HCT116 (cell line): ENCODE results near the gene ITPKB. TPM values are rescaled to one million over a fixed set of nuclear protein-coding genes. Genes with fewer than 3 reads are reported as not detected.

ENCODE experiments used
- ATAC-seq: fragments of 200-7000 bp; cut with Tn5 transposase; 2 replicates; pipeline ENCODE4 v1.9.1; 2020; ENCODE audit warnings: mild to moderate bottlenecking, moderate library complexity
- BruUV-seq: library from RNA; stranded (reverse); fragments of 400-500 nt; replicated peaks from 2 replicates; lab custom pipeline; 2021; lab: Mats Ljungman, UMichigan
- CTCF ChIA-PET: fragments of 300-600 bp; sonication (Branson Sonifier 250); formaldehyde crosslinking; loops from one replicate; lab custom pipeline; 2021; ENCODE audit warnings: antibody characterized with exemption; lab: Charles Lee
- POLR2A ChIA-PET: fragments of 300-600, 350-600 bp; sonication (Branson Sonifier 250); formaldehyde crosslinking; loops from one replicate; lab custom pipeline; 2021; ENCODE audit warnings: antibody characterized with exemption; lab: Charles Lee
- RAD21 ChIA-PET, 2 experiments: fragments of 300-600 bp; sonication (Branson Sonifier 250); formaldehyde crosslinking; loops; one replicate each; lab custom pipeline; 2023; ENCODE audit warnings: low total read pairs in 2 of 2; ENCODE audit not compliant: uncharacterized antibody in 2 of 2, unreplicated experiment in 2 of 2, low non-redundant PET in 1 of 2; lab: Charles Lee
- DNase-seq: peaks from one replicate; pipeline ENCODE4 v3.0.0-alpha.2; 2010; ENCODE audit warnings: low read depth, low spot score
- H2AFZ ChIP-seq: fragments of 200-600 bp; shearing (Covaris generic), sonication (generic); 2 replicates; pipeline ENCODE4 v1.6.1; 2017; ENCODE audit warnings: low read depth, mixed run types, mixed read lengths, antibody characterized with exemption, low read length; ENCODE audit not compliant: poor library complexity, severe bottlenecking
- H3K27ac ChIP-seq: 2 replicates; pipeline ENCODE4 v1.5.1; 2012; ENCODE audit warnings: low read depth, low read length
- H3K27me3 ChIP-seq: fragments of 200-600 bp; sonication (generic); 2 replicates; pipeline ENCODE4 v1.6.1; 2016; ENCODE audit warnings: mixed run types, low read length, mixed read lengths; ENCODE audit not compliant: insufficient read depth
- H3K36me3 ChIP-seq, 2 experiments: fragments of 200-500 bp in 1 of 2; fragments of 200-600 bp in 1 of 2; sonication (Bioruptor generic) in 1 of 2; sonication (generic) in 1 of 2; 2 replicates each; pipeline versions ENCODE4 v1.5.1 to v1.6.1; 2014 to 2016; ENCODE audit warnings: low read length in 2 of 2, inconsistent platforms in 1 of 2, mixed read lengths in 1 of 2, mixed run types in 1 of 2; ENCODE audit not compliant: insufficient read depth in 2 of 2, control insufficient read depth in 1 of 2
- H3K4me1 ChIP-seq, 2 experiments: fragments of 200-600 bp in 1 of 2; sonication (generic) in 1 of 2; 2 replicates each; pipeline versions ENCODE4 v1.5.1 to v1.6.1; 2012 to 2017; ENCODE audit warnings: low read length in 2 of 2, inconsistent platforms in 1 of 2, mild to moderate bottlenecking in 1 of 2, mixed read lengths in 1 of 2, mixed run types in 1 of 2, moderate library complexity in 1 of 2; ENCODE audit not compliant: insufficient read depth in 2 of 2, control insufficient read depth in 1 of 2
- H3K4me2 ChIP-seq: fragments of 200-600 bp; sonication (generic); 2 replicates; pipeline ENCODE4 v1.6.1; 2017; ENCODE audit warnings: mixed run types, low read length, mixed read lengths
- H3K4me3 ChIP-seq, 2 experiments: fragments of 200-600 bp in 1 of 2; sonication (generic) in 1 of 2; replicated peaks in 1 of 2; 2 replicates each; pipeline ENCODE4 v1.5.1; 2011 to 2016; ENCODE audit warnings: low read length in 2 of 2, control low read depth in 1 of 2, low read depth in 1 of 2, mild to moderate bottlenecking in 1 of 2, mixed read lengths in 1 of 2, mixed run types in 1 of 2
- H3K79me2 ChIP-seq: fragments of 200-600 bp; sonication (generic); 2 replicates; pipeline ENCODE4 v1.6.1; 2017; ENCODE audit warnings: mild to moderate bottlenecking, mixed run types, low read length, moderate library complexity, mixed read lengths; ENCODE audit not compliant: insufficient read depth
- H3K9ac ChIP-seq: fragments of 200-600 bp; sonication (generic); 2 replicates; pipeline ENCODE4 v1.6.1; 2016; ENCODE audit warnings: low read length, mixed read lengths
- H3K9me2 ChIP-seq: fragments of 200-600 bp; sonication (generic), shearing (Covaris generic); 2 replicates; pipeline ENCODE4 v1.6.1; 2017; ENCODE audit warnings: mixed run types, mild to moderate bottlenecking, moderate library complexity; ENCODE audit not compliant: insufficient read depth
- H3K9me3 ChIP-seq, 2 experiments: fragments of 200-500 bp in 1 of 2; fragments of 200-600 bp in 1 of 2; sonication (Bioruptor generic) in 1 of 2; sonication (generic) in 1 of 2; 2 replicates each; pipeline ENCODE4 v1.6.1; 2014 to 2017; ENCODE audit warnings: low read length in 2 of 2, mixed read lengths in 2 of 2, inconsistent platforms in 1 of 2, low read depth in 1 of 2, mild to moderate bottlenecking in 1 of 2, mixed run types in 1 of 2, moderate library complexity in 1 of 2; ENCODE audit not compliant: control insufficient read depth in 1 of 2, insufficient read depth in 1 of 2
- H4K20me1 ChIP-seq: fragments of 200-600 bp; sonication (generic), shearing (Covaris generic); 2 replicates; pipeline ENCODE4 v1.6.1; 2017; ENCODE audit warnings: mixed run types, mild to moderate bottlenecking, moderate library complexity; ENCODE audit not compliant: insufficient read depth
- REST ChIP-seq: IDR thresholded peaks from 2 replicates; pipeline ENCODE4 v1.6.1; 2012; ENCODE audit warnings: low read depth
- SP1 ChIP-seq: IDR thresholded peaks from 2 replicates; pipeline ENCODE4 v1.6.1; 2012; ENCODE audit warnings: low read depth
- TCF7L2 ChIP-seq: IDR thresholded peaks from 2 replicates; pipeline ENCODE4 v1.7.0; 2011; ENCODE audit warnings: borderline replicate concordance, inconsistent platforms; ENCODE audit not compliant: insufficient read depth, insufficient read length; ENCODE audit errors: extremely low read depth
- YY1 ChIP-seq: IDR thresholded peaks from 2 replicates; pipeline ENCODE4 v1.6.1; 2011; ENCODE audit warnings: low read length, low read depth, moderate library complexity, mild to moderate bottlenecking; ENCODE audit not compliant: insufficient replicate concordance; ENCODE audit errors: extremely low read depth
- intact Hi-C: fragments of 100-400 bp; cut with micrococcal nuclease; formaldehyde crosslinking; loops from 2 replicates; pipeline ENCODE4 v1.10.0; 2022
- total RNA-seq: library from RNA; stranded (reverse); gene quantifications from one replicate; pipeline ENCODE4 v1.2.1, GENCODE V29; 2021; ENCODE audit not compliant: unreplicated experiment
- TF ChIP-seq, protein P1 (sequence below): IDR thresholded peaks from 2 replicates; pipeline ENCODE4 v1.6.1; 2011; ENCODE audit warnings: mild to moderate bottlenecking, low read length, moderate library complexity; ENCODE audit not compliant: insufficient replicate concordance; ENCODE audit errors: extremely low read depth

The ITPKB gene
- total RNA-seq, 1 experiment from 2014 or later: 4.4 TPM

DNA sequence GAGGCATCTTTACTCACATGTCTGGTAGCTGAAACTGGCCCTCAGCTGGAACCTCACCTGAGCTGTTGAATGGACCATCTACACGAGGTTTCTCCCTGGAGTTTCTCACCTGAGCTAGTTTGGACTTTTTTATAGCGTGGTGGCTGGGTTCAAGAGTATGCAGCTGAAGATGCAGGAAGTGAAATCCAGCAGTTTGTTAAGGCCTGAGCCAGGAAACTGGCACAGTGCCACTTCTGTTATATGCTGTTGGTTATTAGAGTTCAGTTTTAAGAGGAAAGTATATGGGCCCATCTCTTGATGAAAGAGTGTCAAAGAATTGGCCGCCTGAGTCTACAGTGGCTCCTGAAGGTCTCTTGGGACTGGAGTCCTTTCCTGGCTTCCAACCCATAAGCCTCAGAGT, 154.9 kb downstream of the ITPKB start:
- ChIA-PET RAD21 (no interaction called here), POLR2A (no interaction called here), CTCF (no interaction called here)
- no peaks in the 10 kb centered on the region for H3K9me3 ChIP-seq
- no peak overlapping the region for H3K27ac ChIP-seq
- no peaks in the 10 kb centered on the region for H3K27me3 ChIP-seq
- DNase-seq (no peak), ATAC-seq (no peak)
- H4K20me1 ChIP-seq: no peaks in the 10 kb centered on the region
- no peak overlapping the region for H3K4me3 ChIP-seq
- no peak overlapping the region for H2AFZ ChIP-seq
- intact Hi-C loops: no loop called here
- no peak overlapping the region for H3K4me2 ChIP-seq
- no peak for TF ChIP-seq SP1
- no peak for TF ChIP-seq REST
- no peaks in the 10 kb centered on the region for H3K9me2 ChIP-seq
- no peak overlapping the region for H3K9ac ChIP-seq
- H3K79me2 ChIP-seq: no peaks in the 10 kb centered on the region
- no peaks in the 10 kb centered on the region for H3K36me3 ChIP-seq
- BruUV-seq: no TSS peak
- H3K4me1 ChIP-seq: no peaks in the 10 kb centered on the region

- BruUV-seq: no TSS peak
- POLR2A ChIA-PET: no interaction called here
These were observed 156.1 kb downstream of the ITPKB start for GRCh38 chr1:226582966-226583365.

More at GRCh38 chr1:226582966-226583365, 156.1 kb downstream of the ITPKB start:
- H3K9ac ChIP-seq: no peak overlapping the region
- H3K4me2 ChIP-seq: no peak overlapping the region
- TF ChIP-seq TCF7L2: no peak
- no peak for TF ChIP-seq YY1
- no peak for TF ChIP-seq SP1
- TF ChIP-seq, protein P1, sequence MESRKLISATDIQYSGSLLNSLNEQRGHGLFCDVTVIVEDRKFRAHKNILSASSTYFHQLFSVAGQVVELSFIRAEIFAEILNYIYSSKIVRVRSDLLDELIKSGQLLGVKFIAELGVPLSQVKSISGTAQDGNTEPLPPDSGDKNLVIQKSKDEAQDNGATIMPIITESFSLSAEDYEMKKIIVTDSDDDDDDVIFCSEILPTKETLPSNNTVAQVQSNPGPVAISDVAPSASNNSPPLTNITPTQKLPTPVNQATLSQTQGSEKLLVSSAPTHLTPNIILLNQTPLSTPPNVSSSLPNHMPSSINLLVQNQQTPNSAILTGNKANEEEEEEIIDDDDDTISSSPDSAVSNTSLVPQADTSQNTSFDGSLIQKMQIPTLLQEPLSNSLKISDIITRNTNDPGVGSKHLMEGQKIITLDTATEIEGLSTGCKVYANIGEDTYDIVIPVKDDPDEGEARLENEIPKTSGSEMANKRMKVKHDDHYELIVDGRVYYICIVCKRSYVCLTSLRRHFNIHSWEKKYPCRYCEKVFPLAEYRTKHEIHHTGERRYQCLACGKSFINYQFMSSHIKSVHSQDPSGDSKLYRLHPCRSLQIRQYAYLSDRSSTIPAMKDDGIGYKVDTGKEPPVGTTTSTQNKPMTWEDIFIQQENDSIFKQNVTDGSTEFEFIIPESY: no peak
- H3K4me3 ChIP-seq: no peak overlapping the region
- H3K4me1 ChIP-seq: no peaks in the 10 kb centered on the region
- ATAC-seq (no peak), DNase-seq (no peak)
- intact Hi-C loops: no loop called here
- ChIA-PET RAD21 (no interaction called here), CTCF (no interaction called here)
- no peaks in the 10 kb centered on the region for H3K36me3 ChIP-seq
- no peak overlapping the region for H3K27ac ChIP-seq
- H3K9me2 ChIP-seq: no peaks in the 10 kb centered on the region
- no peaks in the 10 kb centered on the region for H3K27me3 ChIP-seq
- no peaks in the 10 kb centered on the region for H3K9me3 ChIP-seq
- H3K79me2 ChIP-seq: no peaks in the 10 kb centered on the region
- H4K20me1 ChIP-seq: no peaks in the 10 kb centered on the region
- no peak overlapping the region for H2AFZ ChIP-seq
